ENCODE measurements around the gene MARK1. TPM values are rescaled to one million over a fixed set of nuclear protein-coding genes. Genes with fewer than 3 reads are reported as not detected.

The MARK1 gene
- total and polyA plus RNA-seq, 10 of the 15 experiments (the other 5 are each of a cell fraction or from before 2014, with no cell fraction given) = 0.02 to 0.67 (median 0.12) TPM; not detected in 6

- DNase-seq (ENCODE audit: low read depth, low spot score) = no peak
- RAD21 ChIA-PET (ENCODE audit: unreplicated experiment) = interaction anchor here (1.2 to 2.3 kb wide), 3 partner anchors 9 to 31 kb away, joined by 4 to 10 read pairs (median 7); no protein-coding TSS in a partner anchor
- no peaks in the 10 kb centered on the region; the same call in 2 of the 3 replicates for H3K9me3 ChIP-seq (replicated peaks; ENCODE audit: control insufficient read depth, insufficient read depth, low read length)
- no peaks in the 10 kb centered on the region for H3K4me1 ChIP-seq (ENCODE audit: control insufficient read depth, insufficient read depth, low read length)
- H3K4me3 ChIP-seq = no peak overlapping the region
- SMC1A ChIA-PET (ENCODE audit: uncharacterized antibody, unreplicated experiment) = interaction anchor here (0.6 to 4.7 kb wide), 6 partner anchors 10 to 255 kb away, joined by 3 to 27 read pairs (median 4); no protein-coding TSS in a partner anchor
- H3K9ac ChIP-seq (ENCODE audit: control insufficient read depth, insufficient read depth, low read length) = no peak overlapping the region
- no peaks in the 10 kb centered on the region for H3K36me3 ChIP-seq (ENCODE audit: control insufficient read depth in 2 of 2, insufficient read depth in 2 of 2, low read length in 1 of 2)
- FAIRE-seq = peak; percentile 57
- CTCF ChIA-PET = interaction anchor here (1.5 to 3.7 kb wide), 3 partner anchors 21 to 73 kb away, joined by 6 to 17 read pairs (median 10); no protein-coding TSS in a partner anchor
- H2AFZ ChIP-seq (ENCODE audit: control insufficient read depth, low read depth, low read length) = no peak overlapping the region
- H3K27me3 ChIP-seq (replicated peaks in 1 of 2; ENCODE audit: control insufficient read depth in 2 of 2, insufficient read depth in 2 of 2, low read length in 1 of 2) = no peaks in the 10 kb centered on the region
- H4K20me1 ChIP-seq (ENCODE audit: control insufficient read depth, insufficient read depth) = no peaks in the 10 kb centered on the region
- POLR2A ChIA-PET = interaction anchor here (0.8 kb wide), 2 partner anchors 48 to 71 kb away, joined by 3 read pairs; no protein-coding TSS in a partner anchor
- WGBS (ENCODE audit: insufficient coverage, insufficient replicate concordance, low lambda C conversion rate, missing lambda C conversion rate) = 7% methylated on average over 6 of the region's 6 CpGs
- in situ Hi-C loops (cut with MboI) = no loop called here
- intact Hi-C loops (cut with micrococcal nuclease; ENCODE audit: unreplicated experiment) = no loop called here
- no peaks in the 10 kb centered on the region for H3K79me2 ChIP-seq (ENCODE audit: control insufficient read depth, insufficient read depth, low read length)
- H3K27ac ChIP-seq (ENCODE audit: control insufficient read depth, insufficient read depth) = no peak overlapping the region
- peak; percentile 86 for ATAC-seq
- no peak overlapping the region for H3K4me2 ChIP-seq (ENCODE audit: control insufficient read depth, insufficient read depth)
- no TSS peak for BruUV-seq (replicated peaks)
- TF ChIP-seq DPF2 (IDR thresholded peaks at IDR 0.05) (peak; percentile 58), MTA2 (IDR thresholded peaks at IDR 0.05; ENCODE audit: low read depth) (0 out of 2 replicates have a peak, but pooled peaks have one; percentile 17), NR2F1 (conservative IDR thresholded peaks at IDR 0.05) (peak; percentile 45; the same call in 1 of the 2 replicates), RAD51 (IDR thresholded peaks at IDR 0.05) (no peak), POLR2AphosphoS2 (IDR thresholded peaks at IDR 0.05; ENCODE audit: low read depth, low read length) (no peak), CHD2 (IDR thresholded peaks at IDR 0.05; ENCODE audit: borderline replicate concordance, low read depth, low read length) (no peak), ZNF622 (IDR thresholded peaks at IDR 0.05) (no peak), NFIC (IDR thresholded peaks at IDR 0.05; ENCODE audit: low read depth, low read length) (peak; percentile 53; the same call in 1 of the 2 replicates), SIN3A (IDR thresholded peaks at IDR 0.05; ENCODE audit: low read depth, low read length) (no peak), SRF (IDR thresholded peaks at IDR 0.05; ENCODE audit: low read depth in 2 of 2, low read length in 2 of 2) (no peak), NKRF (conservative IDR thresholded peaks at IDR 0.05) (no peak), PBX3 (IDR thresholded peaks at IDR 0.05; ENCODE audit: insufficient replicate concordance, low read depth, low read length) (no peak), PAX8 (IDR thresholded peaks at IDR 0.05) (no peak), IRF3 (IDR thresholded peaks at IDR 0.05) (no peak), IKZF2 (IDR thresholded peaks at IDR 0.05) (peak in 1 of 2 experiments; percentile 49; a peak in 1 of 4 replicates), PML (IDR thresholded peaks at IDR 0.05; ENCODE audit: low read length) (no peak), BRCA1 (IDR thresholded peaks at IDR 0.05; ENCODE audit: low read depth, low read length) (no peak)
- TF ChIP-seq, protein P1, sequence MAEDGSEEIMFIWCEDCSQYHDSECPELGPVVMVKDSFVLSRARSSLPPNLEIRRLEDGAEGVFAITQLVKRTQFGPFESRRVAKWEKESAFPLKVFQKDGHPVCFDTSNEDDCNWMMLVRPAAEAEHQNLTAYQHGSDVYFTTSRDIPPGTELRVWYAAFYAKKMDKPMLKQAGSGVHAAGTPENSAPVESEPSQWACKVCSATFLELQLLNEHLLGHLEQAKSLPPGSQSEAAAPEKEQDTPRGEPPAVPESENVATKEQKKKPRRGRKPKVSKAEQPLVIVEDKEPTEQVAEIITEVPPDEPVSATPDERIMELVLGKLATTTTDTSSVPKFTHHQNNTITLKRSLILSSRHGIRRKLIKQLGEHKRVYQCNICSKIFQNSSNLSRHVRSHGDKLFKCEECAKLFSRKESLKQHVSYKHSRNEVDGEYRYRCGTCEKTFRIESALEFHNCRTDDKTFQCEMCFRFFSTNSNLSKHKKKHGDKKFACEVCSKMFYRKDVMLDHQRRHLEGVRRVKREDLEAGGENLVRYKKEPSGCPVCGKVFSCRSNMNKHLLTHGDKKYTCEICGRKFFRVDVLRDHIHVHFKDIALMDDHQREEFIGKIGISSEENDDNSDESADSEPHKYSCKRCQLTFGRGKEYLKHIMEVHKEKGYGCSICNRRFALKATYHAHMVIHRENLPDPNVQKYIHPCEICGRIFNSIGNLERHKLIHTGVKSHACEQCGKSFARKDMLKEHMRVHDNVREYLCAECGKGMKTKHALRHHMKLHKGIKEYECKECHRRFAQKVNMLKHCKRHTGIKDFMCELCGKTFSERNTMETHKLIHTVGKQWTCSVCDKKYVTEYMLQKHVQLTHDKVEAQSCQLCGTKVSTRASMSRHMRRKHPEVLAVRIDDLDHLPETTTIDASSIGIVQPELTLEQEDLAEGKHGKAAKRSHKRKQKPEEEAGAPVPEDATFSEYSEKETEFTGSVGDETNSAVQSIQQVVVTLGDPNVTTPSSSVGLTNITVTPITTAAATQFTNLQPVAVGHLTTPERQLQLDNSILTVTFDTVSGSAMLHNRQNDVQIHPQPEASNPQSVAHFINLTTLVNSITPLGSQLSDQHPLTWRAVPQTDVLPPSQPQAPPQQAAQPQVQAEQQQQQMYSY (CRISPR knock-in tag; IDR thresholded peaks at IDR 0.05) = no peak
Measured at GRCh38 chr1:220701974-220702373, 174.0 kb downstream of the MARK1 start.

Measured in GM12878 (cell line).